Prostate gland (tissue), 2 donors: Measurements from ENCODE around the gene CMPK2. TPM values are rescaled to one million over a fixed set of nuclear protein-coding genes. Genes with fewer than 3 reads are reported as not detected.

ENCODE experiments used
- DNase-seq: peaks from one replicate; pipeline ENCODE4 v3.0.0-alpha.2; 2019; ENCODE audit warnings: low spot score
- H3K27ac ChIP-seq, 2 donors: fragments of 200-600 bp; sonication (generic); 2 replicates each; pipeline ENCODE4 v1.5.1; 2017 to 2019
- H3K27me3 ChIP-seq: fragments of 200-600 bp; sonication (generic); replicated peaks from 2 replicates; pipeline ENCODE4 v1.5.1; 2019; ENCODE audit not compliant: insufficient read depth
- H3K36me3 ChIP-seq, 2 donors: fragments of 200-600 bp; sonication (generic); 1 replicate in 1 of 2; 2 replicates in 1 of 2; pipeline versions ENCODE4 v1.5.1 to v1.8.1; 2017 to 2019
- H3K4me1 ChIP-seq: fragments of 200-600 bp; sonication (generic); replicated peaks from 2 replicates; pipeline ENCODE4 v1.5.1; 2019
- H3K4me3 ChIP-seq, 2 donors: fragments of 200-600 bp; sonication (generic); 2 replicates each; pipeline ENCODE4 v1.5.1; 2017 to 2019
- H3K9me3 ChIP-seq: fragments of 200-600 bp; sonication (generic); 2 replicates; pipeline ENCODE4 v1.5.1; 2017
- POLR2A ChIP-seq: fragments of 450-650 bp; IDR thresholded peaks from one replicate; pipeline ENCODE4 v1.6.1; 2016; ENCODE audit warnings: antibody characterized with exemption, mild to moderate bottlenecking
- POLR2AphosphoS5 ChIP-seq: sonication (generic); formaldehyde crosslinking; IDR thresholded peaks from one replicate; pipeline ENCODE4 v1.6.1; 2017; ENCODE audit warnings: antibody characterized with exemption
- WGBS: methylation state at CpG from one replicate; pipeline ENCODE4 v1.1.5; 2018; 5-methylcytosine and 5-hydroxymethylcytosine counted together
- intact Hi-C: fragments of 100-400 bp; cut with DNase I; formaldehyde crosslinking; loops from one replicate; pipeline ENCODE4 v1.14.2; 2022
- total RNA-seq, 2 donors: library from RNA; depleted of rRNA; stranded (reverse); fragments of >200 nt; gene quantifications; one replicate each; pipeline ENCODE4 v1.1.0, GENCODE V29; 2016
- TF ChIP-seq, protein P1 (sequence below), 4 experiments: fragments of 200-600 bp in 2 of 4; fragments of 450-650 bp in 2 of 4; sonication (generic) in 2 of 4; IDR thresholded peaks; 1 replicate in 3 of 4; 2 replicates in 1 of 4; pipeline ENCODE4 v1.5.1; 2016 to 2019; ENCODE audit warnings: antibody characterized with exemption in 4 of 4, mild to moderate bottlenecking in 2 of 4, moderate library complexity in 2 of 4

Gene CMPK2
- total RNA-seq, 2 donors from 2014 or later, result 13.4 to 13.7 TPM

- no peak overlapping the region for H3K4me3 ChIP-seq
- no peaks in the 10 kb centered on the region for H3K27me3 ChIP-seq
- 68% methylated on average over 3 of the region's 3 CpGs for WGBS
- H3K36me3 ChIP-seq, result no peaks in the 10 kb centered on the region
- H3K9me3 ChIP-seq, result no peaks in the 10 kb centered on the region
- no peak for DNase-seq
- intact Hi-C loops, result no loop called here
- H3K4me1 ChIP-seq, result no peaks in the 10 kb centered on the region
- TF ChIP-seq POLR2A (no peak), POLR2AphosphoS5 (no peak)
- H3K27ac ChIP-seq, result no peak overlapping the region
These were observed 22.1 kb upstream of the CMPK2 start for GRCh38 chr2:6887751-6888192.

DNA sequence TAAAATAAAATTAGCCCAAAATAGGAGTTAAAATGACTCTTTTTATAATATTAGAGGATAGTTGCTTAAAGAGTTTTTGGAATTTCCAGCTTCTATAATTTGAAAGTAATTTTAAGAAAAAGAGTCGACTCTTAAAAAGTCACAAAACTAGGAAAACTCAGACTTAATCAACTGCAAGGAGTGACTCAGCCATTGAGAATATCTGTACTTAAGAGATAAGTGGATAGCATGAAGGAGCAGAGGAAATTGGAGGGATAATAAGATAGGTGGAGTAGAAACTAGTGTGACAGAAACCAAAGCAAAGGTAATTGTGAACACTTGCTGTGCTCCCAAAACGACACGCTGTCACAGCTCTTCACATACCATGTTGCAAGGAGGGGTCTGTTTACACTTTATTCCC lies 20.3 kb upstream of the CMPK2 start:
- 83% methylated on average over 3 of the region's 3 CpGs for WGBS
- Histone ChIP-seq H3K27me3 (no peaks in the 10 kb centered on the region), H3K4me3 (no peak overlapping the region), H3K9me3 (no peaks in the 10 kb centered on the region), H3K4me1 (no peaks in the 10 kb centered on the region), H3K36me3 (no peaks in the 10 kb centered on the region), H3K27ac (no peak overlapping the region)
- DNase-seq, result no peak
- TF ChIP-seq, protein P1, sequence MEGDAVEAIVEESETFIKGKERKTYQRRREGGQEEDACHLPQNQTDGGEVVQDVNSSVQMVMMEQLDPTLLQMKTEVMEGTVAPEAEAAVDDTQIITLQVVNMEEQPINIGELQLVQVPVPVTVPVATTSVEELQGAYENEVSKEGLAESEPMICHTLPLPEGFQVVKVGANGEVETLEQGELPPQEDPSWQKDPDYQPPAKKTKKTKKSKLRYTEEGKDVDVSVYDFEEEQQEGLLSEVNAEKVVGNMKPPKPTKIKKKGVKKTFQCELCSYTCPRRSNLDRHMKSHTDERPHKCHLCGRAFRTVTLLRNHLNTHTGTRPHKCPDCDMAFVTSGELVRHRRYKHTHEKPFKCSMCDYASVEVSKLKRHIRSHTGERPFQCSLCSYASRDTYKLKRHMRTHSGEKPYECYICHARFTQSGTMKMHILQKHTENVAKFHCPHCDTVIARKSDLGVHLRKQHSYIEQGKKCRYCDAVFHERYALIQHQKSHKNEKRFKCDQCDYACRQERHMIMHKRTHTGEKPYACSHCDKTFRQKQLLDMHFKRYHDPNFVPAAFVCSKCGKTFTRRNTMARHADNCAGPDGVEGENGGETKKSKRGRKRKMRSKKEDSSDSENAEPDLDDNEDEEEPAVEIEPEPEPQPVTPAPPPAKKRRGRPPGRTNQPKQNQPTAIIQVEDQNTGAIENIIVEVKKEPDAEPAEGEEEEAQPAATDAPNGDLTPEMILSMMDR (IDR thresholded peaks at IDR 0.05), result no peak
- TF ChIP-seq POLR2A (no peak), POLR2AphosphoS5 (no peak)
- intact Hi-C loops, result no loop called here

- Histone ChIP-seq H3K4me1 (no peaks in the 10 kb centered on the region), H3K36me3 (no peaks in the 10 kb centered on the region), H3K9me3 (no peaks in the 10 kb centered on the region), H3K4me3 (no peak overlapping the region), H3K27ac (no peak overlapping the region), H3K27me3 (no peaks in the 10 kb centered on the region)
- intact Hi-C loops, result no loop called here
- no peak for TF ChIP-seq POLR2AphosphoS5
- TF ChIP-seq, protein P1 (IDR thresholded peaks at IDR 0.05), result no peak
- TF ChIP-seq POLR2A, result no peak
- WGBS, result 96% methylated on average over 2 of the region's 2 CpGs
- DNase-seq, result no peak
These were observed 19.8 kb upstream of the CMPK2 start for GRCh38 chr2:6885551-6885950.

DNA sequence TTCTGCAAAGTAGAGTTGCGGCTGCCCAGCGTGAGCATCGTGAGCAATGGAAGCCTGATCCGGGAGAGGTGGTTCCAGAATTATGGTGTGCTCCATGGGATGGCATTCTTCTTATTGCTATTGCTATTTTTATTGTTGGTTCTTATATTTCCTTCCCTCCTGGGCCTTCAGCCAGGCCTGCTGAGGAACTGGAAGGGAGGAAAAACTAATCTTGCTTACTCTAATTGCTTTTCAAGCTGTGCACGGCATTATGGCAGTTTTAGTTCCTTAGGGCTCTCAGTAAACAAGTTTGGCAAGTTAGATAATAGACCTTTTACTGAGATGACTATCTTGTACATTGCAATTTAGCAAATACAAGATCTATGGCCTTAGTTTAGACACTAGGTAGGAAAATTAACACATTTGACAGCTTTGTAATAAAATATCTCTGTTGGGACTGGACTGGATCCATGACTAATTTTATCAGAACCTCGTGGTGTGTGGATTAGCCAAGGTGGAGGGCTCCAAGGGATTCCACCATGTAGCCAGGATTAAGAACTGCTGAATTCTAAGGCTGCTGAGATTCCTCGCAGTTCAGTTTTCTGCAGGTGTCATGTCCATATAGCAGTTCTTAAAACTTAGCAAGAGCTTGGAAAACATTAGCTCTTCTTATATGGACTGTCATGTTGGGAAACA lies 17.9 kb upstream of the CMPK2 start:
- TF ChIP-seq POLR2A (no peak), POLR2AphosphoS5 (no peak)
- TF ChIP-seq, protein P1 (IDR thresholded peaks at IDR 0.05), result no peak
- H3K4me3 ChIP-seq, result no peak overlapping the region
- intact Hi-C loops, result no loop called here
- H3K9me3 ChIP-seq, result no peaks in the 10 kb centered on the region
- 45% methylated on average over 7 of the region's 7 CpGs for WGBS
- DNase-seq, result no peak
- H3K27ac ChIP-seq, result no peak overlapping the region
- H3K4me1 ChIP-seq, result no peaks in the 10 kb centered on the region
- no peaks in the 10 kb centered on the region for H3K36me3 ChIP-seq
- H3K27me3 ChIP-seq, result no peaks in the 10 kb centered on the region

- no peak for DNase-seq
- Histone ChIP-seq H3K4me3 (no peak overlapping the region), H3K4me1 (no peaks in the 10 kb centered on the region), H3K9me3 (no peaks in the 10 kb centered on the region), H3K27me3 (no peaks in the 10 kb centered on the region), H3K27ac (no peak overlapping the region), H3K36me3 (no peaks in the 10 kb centered on the region)
- intact Hi-C loops, result no loop called here
- TF ChIP-seq POLR2AphosphoS5 (no peak), POLR2A (no peak)
- TF ChIP-seq, protein P1 (IDR thresholded peaks at IDR 0.05), result no peak
- WGBS, result 92% methylated on average over 5 of the region's 5 CpGs
These were observed 15.8 kb upstream of the CMPK2 start for GRCh38 chr2:6881516-6881915.
